Endothelial cell of umbilical vein (primary cell): ENCODE results near the gene ZNF407.

ENCODE experiments used
- EZH2 ChIP-seq: IDR thresholded peaks from 2 replicates; pipeline ENCODE4 v1.6.1; 2012; ENCODE audit warnings: borderline replicate concordance, low read depth, mild to moderate bottlenecking, moderate library complexity, low read length, inconsistent platforms; ENCODE audit not compliant: severe bottlenecking
- FOS ChIP-seq: IDR thresholded peaks from 2 replicates; pipeline ENCODE4 v1.6.1; 2011; ENCODE audit warnings: mild to moderate bottlenecking, low read length, moderate library complexity, borderline replicate concordance; ENCODE audit not compliant: insufficient read depth
- GATA2 ChIP-seq: IDR thresholded peaks from 2 replicates; pipeline ENCODE4 v1.7.0; 2011; ENCODE audit warnings: low read depth, mild to moderate bottlenecking, moderate library complexity, mixed read lengths, low read length; ENCODE audit not compliant: insufficient read length, insufficient read depth
- POLR2A ChIP-seq: IDR thresholded peaks from 2 replicates; pipeline ENCODE4 v1.6.1; 2012; ENCODE audit warnings: low read depth, mild to moderate bottlenecking, control low read depth, low read length
- TF ChIP-seq, protein P1 (sequence below), 2 donors: IDR thresholded peaks; 1 replicate in 1 of 2; 2 replicates in 1 of 2; pipeline ENCODE4 v1.5.1; 2011; ENCODE audit warnings: low read length in 2 of 2, mild to moderate bottlenecking in 2 of 2, moderate library complexity in 2 of 2, control low read depth in 1 of 2, inconsistent platforms in 1 of 2, low read depth in 1 of 2; ENCODE audit not compliant: insufficient read depth in 1 of 2; ENCODE audit errors: extremely low read depth in 1 of 2

DNA sequence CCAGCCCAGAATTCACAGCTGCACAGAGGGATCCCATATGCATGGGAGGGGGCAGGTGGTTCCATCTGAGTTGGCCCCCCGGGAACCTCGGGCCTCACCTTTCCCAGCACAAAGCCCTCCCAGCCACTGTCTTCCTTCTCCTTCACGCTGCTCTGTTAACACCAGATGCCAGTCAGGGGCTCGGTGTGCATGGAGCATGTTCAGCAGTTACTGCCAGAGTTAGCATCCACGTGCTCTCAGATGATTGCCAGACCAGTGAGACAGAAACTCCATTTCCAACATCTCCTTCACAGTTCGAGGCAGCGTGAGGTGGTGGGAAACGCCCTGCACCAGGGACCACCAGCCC lies 510.2 kb downstream of the ZNF407 start:
- TF ChIP-seq, protein P1, sequence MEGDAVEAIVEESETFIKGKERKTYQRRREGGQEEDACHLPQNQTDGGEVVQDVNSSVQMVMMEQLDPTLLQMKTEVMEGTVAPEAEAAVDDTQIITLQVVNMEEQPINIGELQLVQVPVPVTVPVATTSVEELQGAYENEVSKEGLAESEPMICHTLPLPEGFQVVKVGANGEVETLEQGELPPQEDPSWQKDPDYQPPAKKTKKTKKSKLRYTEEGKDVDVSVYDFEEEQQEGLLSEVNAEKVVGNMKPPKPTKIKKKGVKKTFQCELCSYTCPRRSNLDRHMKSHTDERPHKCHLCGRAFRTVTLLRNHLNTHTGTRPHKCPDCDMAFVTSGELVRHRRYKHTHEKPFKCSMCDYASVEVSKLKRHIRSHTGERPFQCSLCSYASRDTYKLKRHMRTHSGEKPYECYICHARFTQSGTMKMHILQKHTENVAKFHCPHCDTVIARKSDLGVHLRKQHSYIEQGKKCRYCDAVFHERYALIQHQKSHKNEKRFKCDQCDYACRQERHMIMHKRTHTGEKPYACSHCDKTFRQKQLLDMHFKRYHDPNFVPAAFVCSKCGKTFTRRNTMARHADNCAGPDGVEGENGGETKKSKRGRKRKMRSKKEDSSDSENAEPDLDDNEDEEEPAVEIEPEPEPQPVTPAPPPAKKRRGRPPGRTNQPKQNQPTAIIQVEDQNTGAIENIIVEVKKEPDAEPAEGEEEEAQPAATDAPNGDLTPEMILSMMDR (IDR thresholded peaks at IDR 0.05; ENCODE audit: extremely low read depth in 1 of 2, insufficient read depth in 1 of 2, low read depth in 1 of 2, low read length in 2 of 2), result no peak
- no peak for TF ChIP-seq FOS
- no peak for TF ChIP-seq GATA2
- TF ChIP-seq EZH2, result no peak
- no peak for TF ChIP-seq POLR2A
